Measurements from ENCODE around the gene RPL18.

DNA sequence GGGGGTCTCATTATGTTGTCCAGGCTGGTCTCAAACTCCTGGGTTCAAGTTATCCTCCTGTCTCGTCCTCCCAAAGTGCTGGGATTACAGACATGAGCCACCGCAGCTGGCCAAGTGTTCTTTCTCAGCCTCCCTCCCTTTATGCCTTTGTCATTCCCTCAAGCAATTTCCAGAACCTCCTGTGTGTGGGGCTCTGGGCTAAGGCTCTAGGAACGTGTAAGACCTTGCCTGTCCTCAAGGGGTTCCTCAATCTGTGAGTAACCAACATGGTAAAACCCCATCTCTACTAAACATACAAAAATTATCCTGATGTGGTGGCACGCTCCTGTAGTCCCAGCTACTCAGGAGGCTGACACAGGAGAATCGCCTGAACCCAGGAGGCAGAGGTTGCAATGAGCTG lies 28.0 kb downstream of the RPL18 start:
- TF ChIP-seq POLR2A (IDR thresholded peaks at IDR 0.05; ENCODE audit: low read depth, low read length), result no peak
- no peak for TF ChIP-seq POLR2AphosphoS5 (IDR thresholded peaks at IDR 0.05; ENCODE audit: low read depth, low read length)
- TF ChIP-seq TAF1 (IDR thresholded peaks at IDR 0.05; ENCODE audit: borderline replicate concordance, low read depth, low read length), result no peak
